BJ (cell line): Measurements from ENCODE around the gene P2RY2. TPM values are rescaled to one million over a fixed set of nuclear protein-coding genes. Genes with fewer than 3 reads are reported as not detected.

ENCODE experiments used
- CTCF ChIA-PET: fragments of 350-600 bp; formaldehyde crosslinking; extraction: SDS; loops from one replicate; lab custom pipeline; 2021; ENCODE audit warnings: antibody characterized with exemption, inconsistent platforms; lab: Yijun Ruan, JAX
- POLR2A ChIA-PET: fragments of 300-600 bp; sonication (Branson Sonifier 250); formaldehyde crosslinking; extraction: SDS; loops from one replicate; lab custom pipeline; 2021; ENCODE audit warnings: antibody characterized with exemption; lab: Charles Lee
- DNase-seq: peaks from one replicate; pipeline ENCODE4 v3.0.0-alpha.2; 2011; ENCODE audit warnings: low read depth
- H3K27me3 ChIP-seq: 2 replicates; pipeline ENCODE4 v1.6.0; 2011; ENCODE audit warnings: low read length; ENCODE audit not compliant: control insufficient read depth, insufficient read depth
- H3K36me3 ChIP-seq: 2 replicates; pipeline ENCODE4 v1.5.1; 2011; ENCODE audit warnings: low read length; ENCODE audit not compliant: control insufficient read depth, insufficient read depth
- H3K4me3 ChIP-seq: 2 replicates; pipeline ENCODE4 v1.5.1; 2011; ENCODE audit warnings: low read depth, mild to moderate bottlenecking, control low read depth, low read length
- CTCF ChIP-seq: IDR thresholded peaks from 2 replicates; pipeline ENCODE4 v1.5.1; 2011; ENCODE audit warnings: low read depth, mild to moderate bottlenecking, control low read depth, inconsistent platforms, low read length, moderate library complexity; ENCODE audit not compliant: insufficient read depth
- polyA plus RNA-seq: library from polyadenylated mRNA; depleted of rRNA; stranded (reverse); fragments of >200 nt; gene quantifications from 2 replicates; pipeline ENCODE4 v1.2.3, GENCODE V29; 2011

The P2RY2 gene
- polyA plus RNA-seq, 1 experiment: 0.15 TPM

- H3K36me3 ChIP-seq: no peaks in the 10 kb centered on the region
- POLR2A ChIA-PET: no interaction called here
- no peak overlapping the region for H3K4me3 ChIP-seq
- no peak for DNase-seq
- H3K27me3 ChIP-seq: no peaks in the 10 kb centered on the region; the same call in 1 of the 2 replicates
- TF ChIP-seq CTCF: peak; percentile 90
- CTCF ChIA-PET: interaction anchor here (0.7 to 8.5 kb wide), 30 partner anchors 8 to 463 kb away, joined by 3 to 183 read pairs (median 4); partner anchors contain the start of gene ARHGEF17
Observed at GRCh38 chr11:73184953-73185671, 33.0 kb upstream of the P2RY2 start.

GRCh38 chr11:73185680-73186293 is 32.3 kb upstream of the P2RY2 start:
- Histone ChIP-seq H3K4me3 (no peak overlapping the region), H3K27me3 (no peaks in the 10 kb centered on the region; the same call in 1 of the 2 replicates), H3K36me3 (no peaks in the 10 kb centered on the region)
- POLR2A ChIA-PET: no interaction called here
- no peak for TF ChIP-seq CTCF
- CTCF ChIA-PET: interaction anchor here (0.7 to 8.5 kb wide), 28 partner anchors 9 to 463 kb away, joined by 3 to 183 read pairs (median 4); partner anchors contain the start of gene ARHGEF17
- DNase-seq: peak; percentile 25

- ChIA-PET CTCF (interaction anchor here (0.7 to 8.5 kb wide), 25 partner anchors 9 to 464 kb away, joined by 3 to 183 read pairs (median 5); no protein-coding TSS in a partner anchor), POLR2A (no interaction called here)
- no peak for DNase-seq
- Histone ChIP-seq H3K27me3 (no peaks in the 10 kb centered on the region; the same call in 1 of the 2 replicates), H3K36me3 (no peaks in the 10 kb centered on the region), H3K4me3 (no peak overlapping the region)
- no peak for TF ChIP-seq CTCF
Observed at GRCh38 chr11:73186294-73186850, 31.7 kb upstream of the P2RY2 start.

DNA sequence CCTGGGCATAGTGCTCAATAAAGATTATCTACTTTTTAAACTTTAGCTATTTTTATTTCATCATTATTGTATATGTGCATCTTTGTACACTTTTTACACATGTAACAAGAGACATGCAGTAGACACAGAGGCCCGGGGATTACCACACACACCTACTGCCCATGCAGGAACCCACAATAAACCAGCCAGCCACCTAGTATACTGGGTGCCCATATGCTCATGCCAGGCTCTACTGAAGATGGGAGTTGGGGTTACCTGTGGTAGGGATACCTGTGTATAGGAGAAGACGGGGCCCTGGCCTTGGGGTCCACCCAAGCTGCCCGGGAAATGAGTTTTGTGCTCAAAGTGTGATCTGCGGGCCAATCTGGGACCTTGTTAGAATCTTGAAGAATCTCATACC is 31.2 kb upstream of the P2RY2 start:
- ChIA-PET POLR2A (no interaction called here), CTCF (interaction anchor here (0.9 to 8.5 kb wide), 15 partner anchors 10 to 464 kb away, joined by 3 to 183 read pairs (median 6); no protein-coding TSS in a partner anchor)
- Histone ChIP-seq H3K27me3 (no peaks in the 10 kb centered on the region), H3K36me3 (no peaks in the 10 kb centered on the region), H3K4me3 (no peak overlapping the region)
- no peak for DNase-seq
- no peak for TF ChIP-seq CTCF

DNA sequence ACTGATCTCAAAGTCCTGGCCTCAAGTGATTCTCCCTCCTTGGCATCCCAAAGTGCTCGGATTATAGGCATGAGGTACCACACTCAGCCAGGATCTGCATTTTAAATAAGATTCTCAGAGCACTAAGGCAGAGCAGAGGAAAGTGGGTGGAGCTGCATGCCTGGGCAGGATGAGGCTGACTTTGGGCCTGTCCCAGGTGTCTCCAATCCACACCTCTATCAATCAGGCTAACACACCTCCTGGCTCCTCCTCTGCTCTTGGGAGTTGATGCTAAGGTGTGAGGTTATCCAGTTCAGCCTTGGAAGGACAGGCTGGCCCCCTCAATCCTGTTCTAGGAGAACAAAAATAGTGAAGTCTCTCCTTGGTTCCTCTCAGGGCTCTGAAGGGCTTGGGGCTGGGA is 30.2 kb upstream of the P2RY2 start:
- no peaks in the 10 kb centered on the region for H3K36me3 ChIP-seq
- ChIA-PET POLR2A (no interaction called here), CTCF (interaction anchor here (0.6 to 8.5 kb wide), 6 partner anchors 53 to 462 kb away, joined by 3 to 183 read pairs (median 3); no protein-coding TSS in a partner anchor)
- no peaks in the 10 kb centered on the region for H3K27me3 ChIP-seq
- DNase-seq: no peak
- TF ChIP-seq CTCF: no peak
- H3K4me3 ChIP-seq: no peak overlapping the region
